SH-SY5Y (cell line): ENCODE data around the gene ZNF182.

Source experiments
- GATA2 ChIP-seq: IDR thresholded peaks from 2 replicates; pipeline ENCODE4 v1.6.1; 2011; ENCODE audit warnings: mild to moderate bottlenecking, low read depth, low read length
- GATA3 ChIP-seq: IDR thresholded peaks from 2 replicates; pipeline ENCODE4 v1.6.1; 2011; ENCODE audit warnings: low read depth, mild to moderate bottlenecking, low read length, moderate library complexity

DNA sequence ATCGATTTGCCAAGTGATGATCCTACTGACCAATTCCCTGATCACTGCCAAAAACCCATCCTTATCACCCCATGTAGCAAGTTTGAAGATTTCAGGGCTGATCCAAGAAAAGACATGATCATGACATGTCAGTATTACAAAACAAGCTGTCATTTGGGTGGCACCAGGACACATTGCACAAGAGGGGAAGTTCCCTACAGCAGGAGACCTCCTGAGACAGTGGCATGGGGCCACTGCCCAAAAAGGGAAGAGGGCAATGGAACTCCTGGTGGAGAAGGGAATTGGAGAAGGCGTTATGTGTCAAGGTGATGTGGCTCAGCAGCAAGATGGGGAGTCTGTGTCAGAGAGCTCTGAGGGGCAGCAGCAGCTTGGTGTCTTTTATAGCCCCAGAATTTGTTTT, 43.4 kb downstream of the ZNF182 start:
- TF ChIP-seq GATA3 (no peak), GATA2 (no peak)
